Keratinocyte (primary cell): ENCODE data around the gene FCN3. TPM values are rescaled to one million over a fixed set of nuclear protein-coding genes. Genes with fewer than 3 reads are reported as not detected.

Source experiments
- DNase-seq: peaks from one replicate; pipeline ENCODE4 v3.0.0-alpha.2; 2011; ENCODE audit warnings: low read depth, missing footprints, low spot score
- FAIRE-seq: peaks from 2 replicates; lab custom pipeline; 2011; peaks lifted over from hg19 to GRCh38; lab: Jason Lieb, UNC
- H2AFZ ChIP-seq: 2 replicates; pipeline ENCODE4 v1.6.0; 2012; ENCODE audit warnings: low read length, control low read depth, inconsistent platforms; ENCODE audit not compliant: control insufficient read depth
- H3K27ac ChIP-seq: 2 replicates; pipeline ENCODE4 v1.5.1; 2011; ENCODE audit warnings: low read length; ENCODE audit not compliant: control insufficient read depth, insufficient read depth
- H3K27me3 ChIP-seq: 3 replicates; pipeline ENCODE4 v1.6.0; 2011; ENCODE audit warnings: low read length; ENCODE audit not compliant: control insufficient read depth, insufficient read depth; ENCODE audit errors: extremely low read depth
- H3K36me3 ChIP-seq, 2 experiments: 2 replicates in 1 of 2; 3 replicates in 1 of 2; pipeline ENCODE4 v1.5.1; 2011; ENCODE audit warnings: low read length in 2 of 2, mild to moderate bottlenecking in 1 of 2; ENCODE audit not compliant: control insufficient read depth in 2 of 2, insufficient read depth in 2 of 2; ENCODE audit errors: extremely low read depth in 1 of 2
- H3K4me1 ChIP-seq: 3 replicates; pipeline ENCODE4 v1.5.1; 2011; ENCODE audit warnings: low read length; ENCODE audit not compliant: control insufficient read depth, insufficient read depth; ENCODE audit errors: extremely low read depth
- H3K4me2 ChIP-seq: 3 replicates; pipeline ENCODE4 v1.6.0; 2011; ENCODE audit warnings: low read depth, low read length; ENCODE audit not compliant: control insufficient read depth, insufficient read depth; ENCODE audit errors: extremely low read depth
- H3K4me3 ChIP-seq, 3 experiments: fragments of 200-600 bp in 1 of 3; sonication (generic) in 1 of 3; 2 replicates in 2 of 3; 3 replicates in 1 of 3; pipeline ENCODE4 v1.5.1; 2011 to 2016; ENCODE audit warnings: low read length in 3 of 3, mild to moderate bottlenecking in 3 of 3, control low read depth in 2 of 3, inconsistent platforms in 1 of 3, low read depth in 1 of 3, mixed read lengths in 1 of 3, mixed run types in 1 of 3, moderate library complexity in 1 of 3; ENCODE audit not compliant: control insufficient read depth in 2 of 3, insufficient read depth in 2 of 3; ENCODE audit errors: extremely low read depth in 1 of 3
- H3K79me2 ChIP-seq: 2 replicates; pipeline ENCODE4 v1.6.0; 2012; ENCODE audit warnings: low read length; ENCODE audit not compliant: control insufficient read depth, insufficient read depth
- H3K9ac ChIP-seq: 3 replicates; pipeline ENCODE4 v1.6.0; 2011; ENCODE audit warnings: low read length; ENCODE audit not compliant: control insufficient read depth, insufficient read depth; ENCODE audit errors: extremely low read depth
- H3K9me1 ChIP-seq: 3 replicates; pipeline ENCODE4 v1.6.0; 2011; ENCODE audit warnings: low read length; ENCODE audit not compliant: control insufficient read depth, insufficient read depth; ENCODE audit errors: extremely low read depth
- H3K9me3 ChIP-seq: 2 replicates; pipeline ENCODE4 v1.5.1; 2012; ENCODE audit warnings: low read depth, low read length; ENCODE audit not compliant: control insufficient read depth
- H4K20me1 ChIP-seq: 3 replicates; pipeline ENCODE4 v1.6.0; 2011; ENCODE audit warnings: low read length; ENCODE audit not compliant: control insufficient read depth, insufficient read depth; ENCODE audit errors: extremely low read depth
- CTCF ChIP-seq, 3 experiments: IDR thresholded peaks in 1 of 3; conservative IDR thresholded peaks in 1 of 3; optimal IDR thresholded peaks in 1 of 3; 2 replicates in 2 of 3; 3 replicates in 1 of 3; pipeline versions ENCODE3 to v1.5.1; 2011; ENCODE audit warnings: low read length in 3 of 3, mild to moderate bottlenecking in 3 of 3, moderate library complexity in 2 of 3, control low read depth in 1 of 3, inconsistent platforms in 1 of 3; ENCODE audit not compliant: insufficient read depth in 2 of 3; ENCODE audit errors: extremely low read depth in 1 of 3
- EZH2 ChIP-seq: IDR thresholded peaks from one replicate; pipeline ENCODE4 v1.6.1; 2012; ENCODE audit warnings: inconsistent platforms, mild to moderate bottlenecking, low read length, moderate library complexity
- dilution Hi-C: fragments of 300-500 bp; cut with MboI; formaldehyde crosslinking; loops from one replicate; pipeline ENCODE4 v1.7.0; 2020; ENCODE audit warnings: low sequenced_read_pairs; ENCODE audit not compliant: extremely low pct_ligation_motif_present
- polyA plus RNA-seq, 5 experiments: library from polyadenylated mRNA; depleted of rRNA in 3 of 5; stranded (reverse) in 3 of 5; stranded (forward) in 1 of 5; unstranded in 1 of 5; fragments of >200 nt; gene quantifications; 1 replicate in 1 of 5; 2 replicates in 3 of 5; 3 replicates in 1 of 5; pipeline versions ENCODE4 v1.2.1 to v1.2.3, GENCODE V29; 2011 to 2012; ENCODE audit warnings: missing spikeins in 2 of 5, low read depth in 1 of 5, low replicate concordance in 1 of 5

Gene FCN3
- polyA plus RNA-seq, 1 donor (not counting 4 experiments of a cell fraction or from before 2014, with no cell fraction given), result not detected

- no peak overlapping the region for H3K4me2 ChIP-seq
- no peaks in the 10 kb centered on the region for H3K27me3 ChIP-seq
- no peak overlapping the region for H3K4me3 ChIP-seq
- no peak overlapping the region for H2AFZ ChIP-seq
- H3K79me2 ChIP-seq, result no peaks in the 10 kb centered on the region
- no peaks in the 10 kb centered on the region for H3K9me3 ChIP-seq
- H4K20me1 ChIP-seq, result no peaks in the 10 kb centered on the region
- no peaks in the 10 kb centered on the region for H3K9me1 ChIP-seq
- H3K36me3 ChIP-seq, result peaks cover 0 to 11% of the 10 kb centered on the region in 2 experiments
- dilution Hi-C loops, result loop anchor here (25.0 kb wide), 1 partner anchor 185 kb away; no protein-coding TSS in a partner anchor
- DNase-seq (no peak), FAIRE-seq (no peak)
- peaks cover 42% of the 10 kb centered on the region for H3K4me1 ChIP-seq
- peak overlapping the region; percentile 30 for H3K27ac ChIP-seq
- TF ChIP-seq CTCF (optimal IDR thresholded peaks at IDR 0.05 in 1 of 3, IDR thresholded peaks at IDR 0.05 in 1 of 3, conservative IDR thresholded peaks at IDR 0.05 in 1 of 3; ENCODE audit: extremely low read depth in 1 of 3, insufficient read depth in 2 of 3, low read length in 3 of 3) (peak; percentile 46 to 85 (median 72)), EZH2 (no peak)
- no peak overlapping the region for H3K9ac ChIP-seq
Measured at GRCh38 chr1:27402349-27402754, 27.7 kb upstream of the FCN3 start.

GRCh38 chr1:27400963-27401341 lies 26.3 kb upstream of the FCN3 start:
- no peak overlapping the region for H2AFZ ChIP-seq
- dilution Hi-C loops, result loop anchor here (25.0 kb wide), 1 partner anchor 186 kb away; no protein-coding TSS in a partner anchor

More at GRCh38 chr1:27400963-27401341, 26.3 kb upstream of the FCN3 start:
- peaks cover 0 to 5% of the 10 kb centered on the region in 2 experiments for H3K36me3 ChIP-seq
- no peaks in the 10 kb centered on the region for H3K9me3 ChIP-seq
- H3K27ac ChIP-seq, result no peak overlapping the region
- DNase-seq, result no peak
- H3K79me2 ChIP-seq, result no peaks in the 10 kb centered on the region
- no peak overlapping the region for H3K9ac ChIP-seq
- H3K27me3 ChIP-seq, result no peaks in the 10 kb centered on the region
- no peak for FAIRE-seq
- TF ChIP-seq CTCF (optimal IDR thresholded peaks at IDR 0.05 in 1 of 3, IDR thresholded peaks at IDR 0.05 in 1 of 3, conservative IDR thresholded peaks at IDR 0.05 in 1 of 3; ENCODE audit: extremely low read depth in 1 of 3, insufficient read depth in 2 of 3, low read length in 3 of 3) (no peak), EZH2 (no peak)
- H3K4me1 ChIP-seq, result peaks cover 39% of the 10 kb centered on the region
- no peak overlapping the region for H3K4me2 ChIP-seq
- no peaks in the 10 kb centered on the region for H4K20me1 ChIP-seq
- H3K9me1 ChIP-seq, result no peaks in the 10 kb centered on the region
- H3K4me3 ChIP-seq, result no peak overlapping the region
